GM21576 (cell line): ENCODE results near the gene ERGIC3.

Source experiments
- ATAC-seq: cut with Tn5 transposase; IDR thresholded peaks from one replicate; pipeline ENCODE4 v1.9.1; 2021; ENCODE audit warnings: mild to moderate bottlenecking, moderate library complexity; ENCODE audit not compliant: unreplicated experiment

Gene ERGIC3

DNA sequence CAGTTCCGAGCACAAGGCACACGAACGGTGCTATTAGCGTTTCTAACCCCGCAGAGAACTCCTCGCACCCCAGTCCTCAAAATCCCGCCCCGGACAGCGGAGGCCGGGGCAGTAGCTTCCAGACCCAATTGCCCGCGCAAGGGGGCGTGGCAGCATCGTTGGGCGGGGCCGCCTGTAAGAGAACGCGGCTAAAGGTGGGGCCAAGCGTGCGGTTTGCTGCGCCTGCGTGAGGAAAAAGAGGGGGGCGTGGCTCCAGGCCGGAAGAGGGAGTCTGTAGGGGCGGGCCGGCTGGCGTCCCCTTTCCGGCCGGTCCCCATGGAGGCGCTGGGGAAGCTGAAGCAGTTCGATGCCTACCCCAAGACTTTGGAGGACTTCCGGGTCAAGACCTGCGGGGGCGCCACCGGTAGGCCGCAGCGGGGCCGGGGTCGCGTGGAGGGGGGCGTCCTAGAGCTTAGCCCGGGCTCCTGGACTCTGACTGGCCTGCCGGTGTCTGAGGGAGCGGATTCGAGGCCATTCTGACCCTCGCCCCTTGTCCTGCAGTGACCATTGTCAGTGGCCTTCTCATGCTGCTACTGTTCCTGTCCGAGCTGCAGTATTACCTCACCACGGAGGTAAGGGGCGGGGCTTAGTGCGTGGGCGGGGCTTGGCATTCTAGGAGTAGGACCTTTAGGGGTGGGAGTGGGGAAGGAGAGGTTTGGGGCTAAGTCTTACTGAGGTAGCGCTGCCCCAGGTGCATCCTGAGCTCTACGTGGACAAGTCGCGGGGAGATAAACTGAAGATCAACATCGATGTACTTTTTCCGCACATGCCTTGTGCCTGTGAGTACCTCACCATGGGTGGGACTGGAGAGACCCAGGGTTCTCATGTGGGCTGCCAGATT, at the start of gene ERGIC3:
Gene ERGIC3, plus strand, starts transcription at position 296 of the 880 bp plus-strand sequence. Its CDS starts 20 bp downstream, at position 316.
- peak; percentile 88 for ATAC-seq

DNA sequence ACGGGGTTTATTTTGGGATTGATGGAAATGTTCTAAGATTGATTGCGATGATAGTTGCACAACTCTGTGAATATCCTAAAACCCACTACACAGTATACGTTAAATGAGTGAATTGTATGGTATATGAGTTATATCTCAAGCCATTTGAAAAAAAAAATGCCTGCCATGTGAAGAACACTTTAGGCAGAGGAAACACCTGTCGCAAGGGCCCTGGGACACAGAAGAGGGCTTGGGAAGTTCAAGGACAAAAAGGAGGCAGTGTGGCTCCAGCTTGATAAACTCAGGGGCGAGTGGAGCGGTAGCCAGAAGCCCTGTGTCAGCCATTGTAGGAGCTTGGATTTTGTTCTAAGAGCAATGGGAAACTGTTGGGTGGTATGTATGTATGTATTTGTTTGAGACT, 49.5 kb upstream of the ERGIC3 start:
- ATAC-seq: no peak

DNA sequence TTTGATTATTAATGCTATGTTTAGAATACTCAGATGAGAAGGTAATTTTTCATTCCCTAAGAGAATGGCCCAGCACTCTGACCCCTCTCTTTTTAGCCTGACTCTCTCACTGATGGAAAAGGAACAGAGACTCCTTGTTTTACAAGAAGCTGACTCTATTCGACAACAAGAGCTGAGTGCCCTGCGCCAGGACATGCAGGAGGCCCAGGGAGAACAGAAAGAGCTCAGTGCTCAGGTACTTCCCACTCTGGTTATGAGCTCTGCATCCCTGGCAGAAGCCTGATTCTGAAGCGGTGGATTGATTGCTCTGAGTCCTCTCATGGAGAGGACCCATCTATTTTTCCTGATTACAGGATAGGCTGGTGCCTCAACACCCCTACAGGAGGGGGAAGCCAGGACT, 45.4 kb upstream of the ERGIC3 start:
- no peak for ATAC-seq

DNA sequence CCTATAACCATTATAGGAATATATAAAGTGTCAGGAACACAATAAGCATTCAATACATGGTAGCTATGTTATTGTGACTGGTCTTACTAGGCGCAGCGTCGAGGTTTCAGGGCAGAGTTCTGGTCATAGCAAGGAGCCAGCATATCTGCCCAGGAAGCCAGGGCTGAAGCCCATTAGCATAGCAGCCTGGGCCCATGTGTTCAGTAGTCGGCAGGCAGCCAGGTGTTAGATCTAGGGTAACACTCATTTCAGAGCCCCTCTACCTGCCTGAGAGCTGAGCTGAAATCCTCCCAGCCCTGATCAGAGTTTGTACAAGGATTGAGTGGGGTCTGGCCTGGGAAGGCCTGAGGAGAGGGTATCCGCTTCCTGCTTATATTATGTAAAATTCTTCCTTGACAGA, 44.6 kb upstream of the ERGIC3 start:
- ATAC-seq: no peak

DNA sequence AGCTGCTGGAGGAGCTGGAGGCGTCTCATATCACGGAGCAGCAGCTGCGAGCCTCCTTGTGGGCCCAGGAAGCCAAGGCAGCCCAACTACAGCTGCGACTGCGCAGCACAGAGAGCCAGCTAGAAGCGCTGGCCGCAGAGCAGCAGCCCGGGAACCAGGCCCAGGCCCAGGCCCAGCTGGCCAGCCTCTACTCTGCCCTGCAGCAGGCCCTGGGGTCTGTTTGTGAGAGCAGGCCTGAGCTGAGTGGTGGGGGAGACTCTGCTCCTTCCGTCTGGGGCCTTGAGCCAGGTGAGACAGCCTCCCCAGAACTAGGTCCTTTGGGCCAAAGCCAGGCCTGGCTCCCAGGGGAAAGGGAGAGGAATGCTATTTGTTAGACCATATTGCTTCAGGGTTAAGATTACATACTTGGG, 44.1 kb upstream of the ERGIC3 start:
- no peak for ATAC-seq

DNA sequence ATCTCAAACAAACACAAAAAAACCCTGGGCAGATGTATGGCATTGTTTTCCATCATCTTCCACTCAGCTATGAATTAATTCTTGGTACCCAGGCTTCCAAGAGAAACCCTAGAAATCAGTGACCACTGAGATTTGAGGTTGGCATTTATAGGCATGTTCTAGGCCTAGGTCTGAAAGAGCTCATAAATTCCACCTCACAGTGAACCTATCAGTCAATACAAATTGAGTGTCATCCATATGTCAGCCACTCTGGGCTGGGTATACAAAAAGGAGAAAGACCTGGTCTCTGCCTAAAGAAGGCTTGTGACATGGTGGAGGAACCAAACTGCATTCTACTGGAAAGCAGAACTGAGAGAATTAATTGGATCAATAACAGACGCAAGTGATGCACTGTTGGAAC, 42.6 kb upstream of the ERGIC3 start:
- ATAC-seq: no peak

DNA sequence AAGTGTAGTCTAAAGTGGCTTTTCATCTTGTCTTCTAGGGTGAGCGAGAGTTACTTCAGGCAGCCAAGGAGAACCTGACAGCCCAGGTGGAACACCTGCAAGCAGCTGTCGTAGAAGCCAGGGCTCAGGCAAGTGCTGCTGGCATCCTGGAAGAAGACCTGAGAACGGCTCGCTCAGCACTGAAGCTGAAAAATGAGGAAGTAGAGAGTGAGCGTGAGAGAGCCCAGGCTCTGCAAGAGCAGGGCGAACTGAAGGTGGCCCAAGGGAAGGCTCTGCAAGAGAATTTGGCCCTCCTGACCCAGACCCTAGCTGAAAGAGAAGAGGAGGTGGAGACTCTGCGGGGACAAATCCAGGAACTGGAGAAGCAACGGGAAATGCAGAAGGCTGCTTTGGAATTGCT, 39.5 kb upstream of the ERGIC3 start:
- peak; percentile 65 for ATAC-seq

DNA sequence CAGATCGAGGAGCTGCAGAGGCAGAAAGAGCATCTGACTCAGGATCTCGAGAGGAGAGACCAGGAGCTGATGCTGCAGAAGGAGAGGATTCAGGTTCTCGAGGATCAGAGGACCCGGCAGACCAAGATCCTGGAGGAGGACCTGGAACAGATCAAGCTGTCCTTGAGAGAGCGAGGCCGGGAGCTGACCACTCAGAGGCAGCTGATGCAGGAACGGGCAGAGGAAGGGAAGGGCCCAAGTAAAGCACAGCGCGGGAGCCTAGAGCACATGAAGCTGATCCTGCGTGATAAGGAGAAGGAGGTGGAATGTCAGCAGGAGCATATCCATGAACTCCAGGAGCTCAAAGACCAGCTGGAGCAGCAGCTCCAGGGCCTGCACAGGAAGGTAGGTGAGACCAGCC, 38.6 kb upstream of the ERGIC3 start:
- ATAC-seq: no peak

DNA sequence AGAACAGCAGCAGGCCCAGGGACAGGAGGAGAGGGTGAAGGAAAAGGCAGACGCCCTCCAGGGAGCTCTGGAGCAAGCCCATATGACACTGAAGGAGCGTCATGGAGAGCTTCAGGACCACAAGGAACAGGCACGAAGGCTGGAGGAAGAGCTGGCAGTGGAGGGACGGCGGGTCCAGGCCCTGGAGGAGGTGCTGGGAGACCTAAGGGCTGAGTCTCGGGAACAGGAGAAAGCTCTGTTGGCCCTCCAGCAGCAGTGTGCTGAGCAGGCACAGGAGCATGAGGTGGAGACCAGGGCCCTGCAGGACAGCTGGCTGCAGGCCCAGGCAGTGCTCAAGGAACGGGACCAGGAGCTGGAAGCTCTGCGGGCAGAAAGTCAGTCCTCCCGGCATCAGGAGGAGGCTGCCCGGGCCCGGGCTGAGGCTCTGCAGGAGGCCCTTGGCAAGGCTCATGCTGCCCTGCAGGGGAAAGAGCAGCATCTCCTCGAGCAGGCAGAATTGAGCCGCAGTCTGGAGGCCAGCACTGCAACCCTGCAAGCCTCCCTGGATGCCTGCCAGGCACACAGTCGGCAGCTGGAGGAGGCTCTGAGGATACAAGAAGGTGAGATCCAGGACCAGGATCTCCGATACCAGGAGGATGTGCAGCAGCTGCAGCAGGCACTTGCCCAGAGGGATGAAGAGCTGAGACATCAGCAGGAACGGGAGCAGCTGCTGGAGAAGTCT, 37.9 kb upstream of the ERGIC3 start:
- no peak for ATAC-seq

DNA sequence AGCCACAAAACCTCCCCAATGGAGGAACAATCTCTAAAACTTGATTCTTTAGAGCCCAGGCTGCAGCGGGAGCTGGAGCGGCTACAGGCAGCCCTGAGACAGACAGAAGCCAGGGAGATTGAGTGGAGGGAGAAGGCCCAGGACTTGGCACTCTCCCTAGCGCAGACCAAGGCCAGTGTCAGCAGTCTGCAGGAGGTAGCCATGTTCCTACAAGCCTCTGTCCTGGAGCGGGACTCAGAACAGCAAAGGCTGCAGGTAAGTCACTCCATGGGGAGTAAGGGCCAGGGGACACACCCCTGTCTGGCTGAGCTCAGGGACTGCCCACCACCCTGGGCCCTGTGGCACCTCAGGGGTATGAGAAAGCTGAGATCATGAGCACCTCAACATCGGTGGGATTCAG, 37.1 kb upstream of the ERGIC3 start:
- no peak for ATAC-seq

DNA sequence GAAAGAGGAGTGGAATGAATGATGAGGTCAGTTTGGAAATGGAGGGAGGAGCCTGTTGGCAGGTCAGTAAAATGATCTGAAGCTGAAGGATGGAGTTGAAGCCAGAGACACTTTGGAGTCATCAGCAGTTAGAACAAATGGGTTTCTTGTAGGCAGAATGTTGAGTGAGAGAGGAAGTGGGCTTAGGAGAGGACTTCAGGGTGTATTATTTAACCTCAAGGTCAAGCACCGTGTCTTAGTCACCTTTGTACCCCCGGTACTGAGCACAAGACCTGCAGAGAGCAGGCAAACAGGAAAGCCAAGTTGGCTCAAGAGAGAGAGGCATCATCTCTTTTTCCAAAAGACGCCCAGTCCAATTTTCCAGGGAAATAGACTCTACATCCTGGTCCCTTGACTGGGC, 35.7 kb upstream of the ERGIC3 start:
- ATAC-seq: no peak

DNA sequence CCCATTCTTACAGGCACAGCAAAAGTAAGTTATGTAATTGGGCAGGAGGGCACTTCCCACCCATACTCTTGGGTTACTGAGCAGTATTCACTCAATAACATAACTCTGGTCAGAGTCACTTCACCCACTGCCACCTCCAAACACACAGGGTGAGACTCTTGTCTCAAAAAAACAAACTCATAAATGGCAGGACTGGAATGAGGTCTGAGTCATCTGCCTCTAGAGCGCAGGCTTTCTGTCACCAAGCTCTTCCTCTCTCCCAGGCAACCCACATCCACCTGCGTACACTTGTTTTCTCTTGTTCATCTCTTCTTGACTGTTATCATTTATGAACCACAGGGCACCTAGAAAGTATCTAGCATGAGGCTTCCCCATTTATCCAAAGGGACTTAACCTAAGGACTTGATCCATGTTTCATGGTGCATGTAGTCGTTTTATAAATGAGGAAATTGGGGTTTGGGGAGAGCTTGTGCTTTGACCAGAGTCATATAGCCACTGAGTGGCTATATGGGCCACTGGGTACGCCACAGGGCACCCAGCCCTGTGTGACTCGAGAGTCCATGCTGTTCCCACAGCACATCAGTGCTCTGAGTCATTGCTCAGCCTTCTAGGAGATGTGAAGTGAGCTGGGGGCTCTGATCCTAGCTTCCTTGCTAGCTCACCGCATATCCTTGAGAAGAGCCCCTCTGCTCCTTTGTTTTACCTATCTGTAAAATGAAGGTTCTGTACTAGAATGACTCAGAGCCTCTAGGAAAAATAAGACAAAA, 34.8 kb upstream of the ERGIC3 start:
- no peak for ATAC-seq

DNA sequence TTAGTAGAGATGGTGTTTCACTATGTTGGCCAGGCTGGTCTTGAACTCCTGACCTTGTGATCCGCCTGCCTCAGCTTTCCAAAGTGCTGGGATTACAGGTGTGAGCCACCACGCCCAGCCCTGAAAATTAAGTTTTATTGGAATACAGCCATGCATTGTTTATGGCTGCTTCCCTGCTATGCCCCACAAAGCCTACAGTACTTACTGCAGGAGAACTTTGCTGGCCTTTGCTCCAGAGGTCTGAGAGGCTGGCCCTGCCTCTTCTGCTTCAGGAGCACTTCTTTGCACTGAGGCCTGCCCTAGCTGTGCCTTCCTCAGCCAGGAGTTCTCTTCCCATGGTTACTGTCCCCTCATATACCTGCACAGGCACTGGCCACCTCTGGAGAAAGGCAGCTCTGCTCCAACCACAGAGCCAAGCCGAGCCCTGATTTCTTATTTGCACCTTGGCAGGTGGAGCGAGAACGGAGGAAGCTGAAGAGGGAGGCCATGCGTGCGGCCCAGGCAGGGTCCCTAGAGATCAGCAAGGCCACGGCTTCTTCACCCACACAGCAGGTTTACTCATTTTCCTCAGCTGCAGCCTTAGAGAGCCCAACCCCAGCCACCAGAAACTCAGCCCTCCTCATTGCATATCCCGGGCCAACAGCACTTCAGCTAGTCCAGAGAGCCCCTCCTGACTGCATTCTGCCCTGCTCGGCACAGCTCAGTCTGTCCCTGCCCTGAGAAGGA, 33.2 kb upstream of the ERGIC3 start:
- ATAC-seq: no peak

DNA sequence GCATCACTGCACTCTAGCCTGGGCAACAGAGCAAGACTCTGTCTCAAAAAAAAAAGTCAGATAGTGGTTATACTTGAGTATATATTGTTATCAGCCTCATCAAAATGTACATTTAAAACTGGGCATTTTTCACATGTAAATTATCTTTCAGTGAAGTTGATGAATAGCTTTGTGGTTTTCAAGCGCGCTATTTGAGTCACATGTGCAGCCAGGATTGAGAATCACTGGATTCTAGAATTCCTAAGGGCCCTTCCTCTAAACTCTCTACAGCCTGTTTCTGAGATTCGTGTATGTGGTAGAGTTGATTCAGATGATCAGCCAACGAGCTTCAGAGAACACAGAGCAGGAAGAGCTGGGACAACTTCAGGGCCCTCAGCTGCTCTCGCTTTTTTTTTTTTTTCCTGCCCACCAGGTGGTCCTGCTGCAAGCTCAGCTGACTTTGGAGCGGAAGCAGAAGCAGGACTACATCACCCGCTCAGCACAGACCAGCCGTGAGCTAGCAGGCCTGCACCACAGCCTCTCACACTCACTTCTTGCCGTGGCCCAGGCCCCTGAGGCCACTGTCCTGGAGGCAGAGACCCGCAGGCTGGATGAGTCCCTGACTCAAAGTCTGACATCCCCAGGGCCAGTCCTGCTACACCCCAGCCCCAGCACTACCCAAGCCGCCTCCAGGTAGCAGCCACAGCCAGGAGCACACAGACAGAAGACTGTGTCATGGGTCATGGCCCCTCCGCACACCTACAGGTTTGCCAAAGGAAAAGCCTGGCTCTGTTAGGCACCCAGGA, 30.7 kb upstream of the ERGIC3 start:
- no peak for ATAC-seq

DNA sequence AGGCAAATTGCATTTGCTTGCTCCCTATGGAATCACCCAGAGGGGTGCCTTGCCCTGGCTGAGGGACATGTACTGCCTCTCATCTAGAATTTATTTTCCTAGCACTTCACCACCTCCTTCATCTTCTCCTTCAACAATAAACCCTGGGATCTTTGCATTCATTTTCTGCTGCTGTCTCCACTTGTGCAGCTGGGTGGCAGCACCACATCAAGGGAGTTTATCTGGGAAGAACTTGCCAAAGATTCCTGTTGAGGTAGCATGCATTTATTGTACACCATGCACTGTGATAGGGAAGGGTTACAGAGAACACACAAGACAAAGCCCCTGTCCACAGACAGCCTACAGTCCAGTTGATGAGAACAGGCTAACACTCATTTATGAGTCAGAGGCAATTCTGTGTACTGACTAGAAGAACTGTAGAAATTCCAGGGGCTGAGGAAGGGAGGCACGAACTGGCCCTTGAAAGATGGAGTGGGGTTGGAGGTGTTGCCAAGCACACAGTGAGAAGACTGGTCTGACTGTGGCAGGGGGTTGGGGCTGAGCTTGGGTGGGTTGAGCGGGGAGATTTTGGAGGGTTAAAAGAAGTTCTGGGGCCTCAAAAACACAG, 30.0 kb upstream of the ERGIC3 start:
- ATAC-seq: no peak

DNA sequence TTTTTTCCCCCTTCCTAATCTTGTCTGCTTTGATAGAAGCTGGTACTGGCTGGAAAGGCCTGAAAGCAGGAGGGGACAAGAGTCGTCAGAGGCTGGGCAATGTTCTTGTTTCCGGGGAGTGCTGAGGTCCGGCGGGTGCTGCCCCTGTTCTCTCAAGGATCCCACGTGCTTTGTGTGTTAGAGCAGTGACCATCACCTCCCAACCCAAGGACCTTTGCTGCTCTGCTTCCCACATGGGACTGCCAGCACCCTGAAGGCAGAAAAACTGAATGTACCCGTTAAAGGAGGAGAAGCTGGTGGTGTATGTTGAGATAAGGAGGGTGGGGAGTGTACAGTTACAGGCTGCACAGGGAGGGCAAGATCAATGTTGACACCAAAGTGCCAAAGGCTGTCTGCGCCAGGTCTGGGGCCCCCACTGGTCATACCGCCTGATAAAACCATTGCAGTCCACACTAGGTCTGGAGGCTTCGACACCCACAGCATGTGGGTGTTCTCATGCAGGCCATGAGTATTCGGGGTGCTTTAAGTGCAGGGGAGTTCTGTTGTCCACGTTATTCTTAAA, 27.4 kb upstream of the ERGIC3 start:
- no peak for ATAC-seq

DNA sequence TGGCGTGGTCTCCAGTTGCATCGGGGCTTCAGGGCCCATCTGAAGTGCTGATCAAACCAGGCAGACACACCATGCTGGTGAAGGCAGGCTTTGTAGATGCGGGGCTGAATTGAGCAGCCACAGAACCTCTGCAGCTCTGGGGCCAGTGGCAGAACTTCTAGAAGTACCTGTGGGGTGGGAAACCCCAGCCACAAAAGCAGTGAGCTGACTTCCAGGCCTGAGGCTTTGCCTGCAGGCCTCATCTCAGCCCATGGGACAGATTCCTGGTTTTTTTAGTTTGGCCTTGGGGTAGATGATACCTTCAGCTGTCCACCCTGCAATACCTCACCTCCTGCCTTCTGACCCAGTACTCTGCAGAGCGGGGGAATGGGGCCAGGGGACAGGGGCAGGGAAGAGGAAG, 26.5 kb upstream of the ERGIC3 start:
- ATAC-seq: no peak

DNA sequence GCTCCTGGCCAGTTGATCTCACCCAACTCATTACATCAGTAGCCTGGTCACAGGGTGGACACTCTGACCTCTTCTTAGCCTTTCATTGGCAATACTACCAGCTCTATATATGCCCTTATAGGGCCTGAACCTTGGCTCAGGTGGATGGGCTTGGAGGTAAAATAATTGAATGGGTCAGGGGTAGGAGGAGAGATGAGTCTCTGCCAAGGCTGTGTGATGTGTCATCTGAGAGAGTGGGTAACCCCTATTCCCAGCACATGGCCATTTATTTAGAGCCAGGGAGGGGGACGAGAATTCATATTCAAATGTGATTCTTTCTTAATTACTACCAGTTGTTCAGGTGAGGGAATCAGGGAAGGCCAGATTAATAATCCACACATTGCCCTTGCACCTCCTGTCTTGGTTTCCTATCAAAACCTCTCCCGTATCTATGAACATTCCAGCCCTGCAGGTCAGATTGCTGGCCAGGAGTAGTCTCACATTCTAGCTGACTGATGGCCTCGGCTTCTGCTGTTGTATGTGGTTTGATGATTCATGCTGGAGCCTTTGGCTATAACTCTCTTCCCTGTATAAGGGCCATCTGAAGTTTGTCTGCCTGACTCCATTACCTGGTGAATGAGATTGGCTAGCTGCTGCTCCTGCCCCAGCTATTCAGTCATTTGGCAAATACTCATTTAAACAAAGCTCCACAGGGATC, 25.8 kb upstream of the ERGIC3 start:
- ATAC-seq: no peak

DNA sequence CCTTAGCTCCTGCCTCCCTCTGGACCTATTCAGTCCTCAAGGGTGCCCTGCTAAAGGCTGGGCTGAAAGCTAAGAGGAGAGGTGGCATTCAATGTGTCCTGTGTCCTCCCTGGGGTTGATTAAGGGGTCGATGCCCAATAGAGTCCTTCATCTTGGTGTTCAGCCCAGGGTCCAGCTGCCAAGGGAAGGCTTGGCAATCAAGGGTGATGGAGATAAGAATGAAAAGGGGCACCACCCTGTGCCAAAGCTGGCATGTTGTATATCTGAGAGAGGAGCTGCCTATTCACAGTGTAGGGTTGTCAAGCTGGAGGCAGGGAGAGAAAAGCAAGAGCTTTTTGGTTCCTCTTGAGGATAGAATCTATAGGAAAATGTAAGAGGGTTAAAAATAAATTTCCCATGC, 24.8 kb upstream of the ERGIC3 start:
- ATAC-seq: no peak
